Prostate gland (tissue), 2 donors: ENCODE data around the gene SORT1.

Experiments
- CTCF ChIP-seq, 4 experiments: fragments of 200-600 bp in 2 of 4; fragments of 450-650 bp in 2 of 4; sonication (generic) in 2 of 4; IDR thresholded peaks; 1 replicate in 3 of 4; 2 replicates in 1 of 4; pipeline ENCODE4 v1.5.1; 2016 to 2019; ENCODE audit warnings: antibody characterized with exemption in 4 of 4, mild to moderate bottlenecking in 2 of 4, moderate library complexity in 2 of 4
- POLR2A ChIP-seq: fragments of 450-650 bp; IDR thresholded peaks from one replicate; pipeline ENCODE4 v1.6.1; 2016; ENCODE audit warnings: antibody characterized with exemption, mild to moderate bottlenecking
- POLR2AphosphoS5 ChIP-seq: sonication (generic); formaldehyde crosslinking; IDR thresholded peaks from one replicate; pipeline ENCODE4 v1.6.1; 2017; ENCODE audit warnings: antibody characterized with exemption

GRCh38 chr1:109296782-109297181, 100.9 kb downstream of the SORT1 start:
- no peak for TF ChIP-seq CTCF (IDR thresholded peaks at IDR 0.05)
- no peak for TF ChIP-seq POLR2AphosphoS5
- TF ChIP-seq POLR2A, result no peak
